Mesenchymal stem cell (in vitro differentiated cells and primary cell): Measurements from ENCODE around the gene DTX4. TPM values are rescaled to one million over a fixed set of nuclear protein-coding genes. Genes with fewer than 3 reads are reported as not detected.
"Not testable (repeated sequence)": the region's sequence is repeated elsewhere in the genome, so short reads cannot be mapped to it uniquely, and the experiment has no call there.

ENCODE experiments used
- DNase-seq: peaks from one replicate; pipeline ENCODE4 v3.0.0-alpha.2; 2013
- H2AFZ ChIP-seq: one replicate; pipeline ENCODE4 v1.6.1; 2013; ENCODE audit warnings: low read depth, mild to moderate bottlenecking, control low read depth, inconsistent platforms, low read length, moderate library complexity
- H2AK5ac ChIP-seq: 2 replicates; pipeline ENCODE4 v1.6.1; 2013; ENCODE audit warnings: low read length, moderate library complexity, mild to moderate bottlenecking, inconsistent platforms; ENCODE audit not compliant: severe bottlenecking
- H2BK120ac ChIP-seq: one replicate; pipeline ENCODE4 v1.6.1; 2013; ENCODE audit warnings: low read depth, mild to moderate bottlenecking, inconsistent platforms, low read length, moderate library complexity
- H2BK12ac ChIP-seq, 2 experiments: one replicate each; pipeline ENCODE4 v1.6.1; 2013; ENCODE audit warnings: inconsistent platforms in 2 of 2, low read length in 2 of 2, mild to moderate bottlenecking in 2 of 2, moderate library complexity in 2 of 2, control low read depth in 1 of 2
- H2BK15ac ChIP-seq: one replicate; pipeline ENCODE4 v1.6.1; 2013; ENCODE audit warnings: mild to moderate bottlenecking, low read depth, inconsistent platforms; ENCODE audit not compliant: poor library complexity, severe bottlenecking
- H2BK5ac ChIP-seq: 2 replicates; pipeline ENCODE4 v1.6.1; 2013; ENCODE audit warnings: low read depth, mild to moderate bottlenecking, low read length, control low read depth, inconsistent platforms; ENCODE audit not compliant: poor library complexity, severe bottlenecking
- H3K14ac ChIP-seq, 2 experiments: one replicate each; pipeline ENCODE4 v1.6.1; 2013; ENCODE audit warnings: inconsistent platforms in 2 of 2, low read length in 2 of 2, control low read depth in 1 of 2, mild to moderate bottlenecking in 1 of 2, moderate library complexity in 1 of 2
- H3K18ac ChIP-seq, 2 experiments: one replicate each; pipeline ENCODE4 v1.6.1; 2013; ENCODE audit warnings: inconsistent platforms in 2 of 2, low read length in 2 of 2, control low read depth in 1 of 2, low read depth in 1 of 2, mild to moderate bottlenecking in 1 of 2
- H3K23ac ChIP-seq, 2 experiments: one replicate each; pipeline ENCODE4 v1.6.1; 2013; ENCODE audit warnings: inconsistent platforms in 2 of 2, low read length in 2 of 2, mild to moderate bottlenecking in 2 of 2, moderate library complexity in 2 of 2, control low read depth in 1 of 2
- H3K27ac ChIP-seq: 2 replicates; pipeline ENCODE4 v1.5.1; 2013; ENCODE audit warnings: mild to moderate bottlenecking, moderate library complexity, low read length, control low read depth, inconsistent platforms; ENCODE audit not compliant: poor library complexity, severe bottlenecking
- H3K27me3 ChIP-seq, 2 experiments: 2 replicates each; pipeline versions ENCODE4 v1.6.1 to v1.7.0; 2013; ENCODE audit warnings: low read length in 2 of 2, mild to moderate bottlenecking in 2 of 2, moderate library complexity in 2 of 2, control low read depth in 1 of 2, inconsistent platforms in 1 of 2; ENCODE audit not compliant: control insufficient read depth in 1 of 2, insufficient read depth in 1 of 2
- H3K36me3 ChIP-seq, 2 experiments: 2 replicates each; pipeline versions ENCODE4 v1.6.1 to v1.7.0; 2013; ENCODE audit warnings: low read length in 2 of 2, control low read depth in 1 of 2, inconsistent platforms in 1 of 2, low read depth in 1 of 2, mild to moderate bottlenecking in 1 of 2; ENCODE audit not compliant: insufficient read depth in 2 of 2, control insufficient read depth in 1 of 2
- H3K4ac ChIP-seq, 2 experiments: one replicate each; pipeline ENCODE4 v1.6.1; 2013; ENCODE audit warnings: inconsistent platforms in 2 of 2, low read length in 2 of 2, mild to moderate bottlenecking in 2 of 2, moderate library complexity in 2 of 2, control low read depth in 1 of 2, low read depth in 1 of 2
- H3K4me1 ChIP-seq: 2 replicates; pipeline ENCODE4 v1.6.1; 2013; ENCODE audit warnings: low read depth, low read length, control low read depth; ENCODE audit not compliant: control insufficient read depth, insufficient read depth
- H3K4me2 ChIP-seq: 2 replicates; pipeline ENCODE4 v1.6.1; 2013; ENCODE audit warnings: low read length, mild to moderate bottlenecking, inconsistent platforms; ENCODE audit not compliant: poor library complexity, severe bottlenecking
- H3K4me3 ChIP-seq, 2 experiments: 2 replicates each; pipeline versions ENCODE4 v1.5.1 to v1.7.0; 2013; ENCODE audit warnings: low read length in 2 of 2, mild to moderate bottlenecking in 2 of 2, control low read depth in 1 of 2, low read depth in 1 of 2; ENCODE audit not compliant: insufficient read depth in 1 of 2
- H3K79me1 ChIP-seq: replicated peaks from 2 replicates; pipeline ENCODE4 v1.6.1; 2013; ENCODE audit warnings: mild to moderate bottlenecking, control low read depth, low read length, inconsistent platforms; ENCODE audit not compliant: poor library complexity, severe bottlenecking
- H3K9ac ChIP-seq: 2 replicates; pipeline ENCODE4 v1.7.0; 2013; ENCODE audit warnings: mild to moderate bottlenecking, low read length, moderate library complexity
- H3K9me3 ChIP-seq: 2 replicates; pipeline ENCODE4 v1.7.0; 2013; ENCODE audit warnings: mild to moderate bottlenecking, low read length; ENCODE audit not compliant: control insufficient read depth
- H4K8ac ChIP-seq: one replicate; pipeline ENCODE4 v1.6.1; 2013; ENCODE audit warnings: inconsistent platforms, mild to moderate bottlenecking, low read length, moderate library complexity
- H4K91ac ChIP-seq: one replicate; pipeline ENCODE4 v1.6.1; 2013; ENCODE audit warnings: mild to moderate bottlenecking, low read length, inconsistent platforms
- WGBS: methylation state at CpG from one replicate; pipeline ENCODE4 v1.1.7; 2013; ENCODE audit warnings: mixed read lengths; 5-methylcytosine and 5-hydroxymethylcytosine counted together
- polyA plus RNA-seq, 2 experiments: library from polyadenylated mRNA; stranded (reverse); fragments of 200-250 nt; gene quantifications; one replicate each; pipeline ENCODE4 v1.2.3, GENCODE V29; 2013

Gene DTX4
- polyA plus RNA-seq (2013, experiment 1 of 2) = 1.8 TPM
- 2.0 TPM for polyA plus RNA-seq (2013, experiment 2 of 2)

DNA sequence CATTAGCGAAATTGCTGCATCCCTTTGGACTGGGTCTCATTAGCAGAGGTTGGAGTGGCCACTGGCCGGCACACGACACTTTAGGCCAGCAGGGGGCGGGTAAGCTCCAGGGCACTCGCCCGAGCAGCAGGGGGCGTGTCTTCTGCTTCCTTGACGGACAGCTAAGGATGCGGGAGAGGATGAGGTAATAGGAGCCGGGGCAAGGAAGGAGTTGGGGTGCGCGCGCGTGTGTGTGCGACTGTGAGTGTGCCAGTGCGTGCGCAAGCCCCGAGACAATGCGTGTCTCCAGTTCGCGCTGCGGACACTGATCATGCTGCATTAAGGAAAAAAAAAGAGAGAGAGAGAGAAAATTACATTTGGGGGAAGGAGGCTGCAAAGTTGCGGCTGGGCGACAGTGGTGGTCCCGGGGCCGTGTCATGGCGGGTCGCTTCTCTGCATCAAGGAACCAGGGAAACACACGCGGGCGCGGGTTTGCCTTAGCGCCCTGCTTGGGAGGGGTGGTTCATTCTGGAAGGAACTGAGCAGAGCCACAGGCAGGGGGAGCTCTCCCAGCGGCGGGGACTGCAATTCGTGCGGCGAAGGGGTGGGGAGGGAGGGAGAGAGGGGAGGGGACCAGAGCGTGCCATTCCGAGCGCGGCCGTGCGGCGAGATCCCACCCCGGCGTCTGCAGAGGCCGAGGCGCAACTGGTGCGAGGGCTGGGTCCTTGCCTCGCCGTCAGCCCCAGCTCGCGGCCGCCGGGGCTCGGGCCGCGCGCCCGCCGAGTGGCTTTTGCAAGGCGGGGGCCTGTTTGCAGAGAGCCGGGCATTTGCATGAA, at the start of gene DTX4:
TSS of gene DTX4 (plus strand) at position 625 of the 815 bp plus-strand sequence. CDS start 464 bp downstream, outside the sequence.
- H3K79me1 ChIP-seq = no peaks in the 10 kb centered on the region
- H3K9ac ChIP-seq = peak within 1 kb of the TSS; percentile 65
- H3K36me3 ChIP-seq = no peaks in the 10 kb centered on the region
- peak within 1 kb of the TSS; percentile 99 for H3K4me2 ChIP-seq
- DNase-seq = peak; percentile 89
- H3K14ac ChIP-seq = no peak within 1 kb of the TSS
- H3K4me3 ChIP-seq = peak within 1 kb of the TSS; percentile 66 to 86
- H3K27ac ChIP-seq = no peak within 1 kb of the TSS
- WGBS = under 1% methylated on average over 36 of the region's 64 CpGs
- peak within 1 kb of the TSS; percentile 68 for H2AFZ ChIP-seq
- no peak within 1 kb of the TSS for H2BK120ac ChIP-seq
- H4K8ac ChIP-seq = peak within 1 kb of the TSS; percentile 50
- no peak within 1 kb of the TSS for H3K4ac ChIP-seq
- H3K4me1 ChIP-seq = peaks cover 21% of the 10 kb centered on the region
- peak within 1 kb of the TSS in 1 of 2 experiments; percentile 67 for H3K18ac ChIP-seq
- no peaks in the 10 kb centered on the region for H3K9me3 ChIP-seq
- peak within 1 kb of the TSS in 1 of 2 experiments; percentile 26 for H3K23ac ChIP-seq
- H2BK5ac ChIP-seq = no peak within 1 kb of the TSS
- peak within 1 kb of the TSS; percentile 57 for H2BK15ac ChIP-seq
- no peak within 1 kb of the TSS for H2AK5ac ChIP-seq
- H3K27me3 ChIP-seq = peaks cover 10 to 39% of the 10 kb centered on the region in 2 experiments
- H4K91ac ChIP-seq = peak within 1 kb of the TSS; percentile 28
- no peak within 1 kb of the TSS for H2BK12ac ChIP-seq

DNA sequence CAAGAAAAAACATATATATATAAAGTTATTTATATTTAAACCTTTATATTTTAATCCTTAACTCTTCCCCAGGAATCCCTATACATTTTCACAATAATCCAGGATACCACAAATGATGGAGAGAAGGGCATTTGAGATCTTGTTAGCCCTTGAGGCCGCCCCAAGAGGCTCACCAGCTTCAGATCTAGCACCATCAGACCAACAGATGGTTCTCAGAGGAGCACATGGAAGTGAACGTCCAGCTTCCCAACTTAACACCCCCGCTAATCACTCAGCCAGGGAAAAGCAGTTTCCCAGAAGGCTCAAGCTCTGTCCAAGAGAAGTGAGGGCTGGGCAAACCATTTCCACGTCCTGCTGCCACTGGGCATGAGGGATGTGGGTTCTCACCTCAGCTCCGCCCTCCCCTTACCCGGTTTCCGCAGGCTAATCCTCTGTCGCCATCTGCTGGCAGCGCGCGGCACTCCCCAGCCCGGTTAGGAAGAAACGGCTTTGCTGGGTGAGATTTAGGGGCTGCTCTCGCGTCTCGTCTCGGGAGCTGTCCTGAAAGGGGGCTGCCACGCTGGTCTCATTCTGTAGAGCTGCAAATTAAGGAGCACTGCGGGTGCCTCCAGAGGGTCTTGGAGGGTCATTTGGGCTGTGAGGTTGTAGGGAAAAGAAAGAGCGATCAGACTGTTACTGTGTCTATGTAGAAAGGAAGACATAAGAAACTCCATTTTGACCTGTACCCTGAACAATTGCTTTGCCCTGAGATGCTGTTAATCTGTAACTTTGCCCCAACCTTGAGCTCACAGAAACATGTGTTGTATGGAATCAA, 36.1 kb upstream of the DTX4 start:
- no peak overlapping the region for H2BK5ac ChIP-seq
- 10% methylated on average over 19 of the region's 20 CpGs for WGBS
- H3K9me3 ChIP-seq = peaks cover 10% of the 10 kb centered on the region
- no peak overlapping the region for H2BK15ac ChIP-seq
- H2AFZ ChIP-seq = no peak overlapping the region
- peaks cover 5% of the 10 kb centered on the region for H3K4me1 ChIP-seq
- H3K27me3 ChIP-seq = no peaks in the 10 kb centered on the region
- no peak overlapping the region for H2AK5ac ChIP-seq
- no peak overlapping the region for H3K4ac ChIP-seq
- H4K91ac ChIP-seq = no peak overlapping the region
- peak overlapping the region in 1 of 2 experiments; percentile 60 for H3K18ac ChIP-seq
- no peak overlapping the region for H2BK120ac ChIP-seq
- H4K8ac ChIP-seq = peak overlapping the region; percentile 39
- H2BK12ac ChIP-seq = no peak overlapping the region
- H3K27ac ChIP-seq = no peak overlapping the region
- peaks cover 11 to 56% of the 10 kb centered on the region in 2 experiments for H3K36me3 ChIP-seq
- H3K4me3 ChIP-seq = no peak overlapping the region
- H3K14ac ChIP-seq = no peak overlapping the region
- H3K4me2 ChIP-seq = peak overlapping the region; percentile 85
- no peak overlapping the region for H3K23ac ChIP-seq
- H3K9ac ChIP-seq = peak overlapping the region; percentile 77
- H3K79me1 ChIP-seq = peaks cover 4% of the 10 kb centered on the region
- DNase-seq = peak; percentile 74

DNA sequence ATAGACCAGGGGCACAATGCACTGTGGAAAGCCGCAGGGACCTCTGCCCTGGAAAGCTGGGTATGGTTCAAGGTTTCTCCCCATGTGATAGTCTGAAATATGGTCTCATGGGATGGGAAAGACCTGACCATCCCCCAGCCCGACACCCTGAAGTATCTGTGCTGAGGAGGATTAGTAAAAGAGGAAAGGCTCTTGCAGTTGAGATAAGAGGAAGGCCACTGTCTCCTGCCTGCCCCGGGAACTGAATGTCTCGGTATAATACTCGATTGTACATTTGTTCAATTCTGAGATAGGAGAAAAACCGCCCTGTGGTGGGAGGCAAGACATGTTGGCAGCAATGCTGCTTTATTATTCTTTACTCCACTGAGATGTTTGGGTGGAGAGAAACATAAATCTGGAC, 35.4 kb upstream of the DTX4 start:
- not testable (repeated sequence) for H3K4me2 ChIP-seq, H4K91ac ChIP-seq, H3K9me3 ChIP-seq, H3K4me3 ChIP-seq, H2AFZ ChIP-seq, H3K4me1 ChIP-seq, H3K9ac ChIP-seq, H3K14ac ChIP-seq, H2BK12ac ChIP-seq, H2BK120ac ChIP-seq, H3K27ac ChIP-seq, H2BK15ac ChIP-seq, H3K27me3 ChIP-seq, H3K4ac ChIP-seq, DNase-seq, H3K23ac ChIP-seq, H2BK5ac ChIP-seq, H2AK5ac ChIP-seq, H3K18ac ChIP-seq, H3K79me1 ChIP-seq
- WGBS = 80% methylated on average over 6 of the region's 6 CpGs
- Histone ChIP-seq H3K36me3 (peaks cover 8 to 49% of the 10 kb centered on the region in 2 experiments), H4K8ac (peak overlapping the region; percentile 39)

DNA sequence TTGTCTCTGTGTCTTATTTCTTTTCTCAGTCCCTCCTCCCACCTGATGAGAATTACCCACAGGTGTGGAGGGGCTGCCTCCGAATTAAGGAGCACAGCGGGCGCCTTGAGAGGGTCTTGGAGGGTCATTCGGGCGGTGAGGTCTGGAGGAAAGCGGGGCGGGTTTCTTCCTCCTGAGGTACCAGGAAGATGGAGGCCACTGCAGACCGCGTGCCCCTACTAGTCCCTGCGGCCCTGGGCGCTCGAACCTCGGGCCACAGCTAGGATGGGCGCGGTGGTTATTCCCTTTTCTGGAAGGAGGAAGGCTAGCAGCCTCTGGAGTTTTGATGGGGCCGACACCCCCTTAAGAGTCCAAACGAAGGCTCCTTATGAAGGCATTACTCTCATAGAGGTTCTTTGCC, 34.7 kb upstream of the DTX4 start:
- H3K79me1 ChIP-seq = peaks cover 5% of the 10 kb centered on the region
- H4K8ac ChIP-seq = no peak overlapping the region
- H2AFZ ChIP-seq = no peak overlapping the region
- no peak overlapping the region for H2BK5ac ChIP-seq
- H3K23ac ChIP-seq = no peak overlapping the region
- no peak overlapping the region for H3K14ac ChIP-seq
- H3K18ac ChIP-seq = no peak overlapping the region
- no peak overlapping the region for H2BK120ac ChIP-seq
- H3K4me2 ChIP-seq = no peak overlapping the region
- H2BK12ac ChIP-seq = no peak overlapping the region
- no peak for DNase-seq
- H4K91ac ChIP-seq = no peak overlapping the region
- 95% methylated on average over 17 of the region's 17 CpGs for WGBS
- no peak overlapping the region for H3K27ac ChIP-seq
- no peak overlapping the region for H3K4ac ChIP-seq
- no peak overlapping the region for H3K4me3 ChIP-seq
- H2AK5ac ChIP-seq = no peak overlapping the region
- peaks cover 3 to 43% of the 10 kb centered on the region in 2 experiments for H3K36me3 ChIP-seq
- H3K9me3 ChIP-seq = peaks cover under 1% of the 10 kb centered on the region
- no peak overlapping the region for H2BK15ac ChIP-seq
- H3K27me3 ChIP-seq = no peaks in the 10 kb centered on the region
- no peak overlapping the region for H3K9ac ChIP-seq
- H3K4me1 ChIP-seq = peaks cover 5% of the 10 kb centered on the region
